GM12878 (cell line): Measurements from ENCODE around the gene TES. TPM values are rescaled to one million over a fixed set of nuclear protein-coding genes. Genes with fewer than 3 reads are reported as not detected.

Experiments used
- ATAC-seq: fragments of 200-7000 bp; cut with Tn5 transposase; 3 replicates; pipeline ENCODE4 v1.9.1; 2020; ENCODE audit warnings: mild to moderate bottlenecking, moderate library complexity
- BruUV-seq: library from RNA; stranded (reverse); fragments of 400-500 nt; replicated peaks from 2 replicates; lab custom pipeline; 2021; lab: Mats Ljungman, UMichigan
- CTCF ChIA-PET: fragments of 300-600 bp; sonication (Branson Sonifier 250); formaldehyde crosslinking; extraction: SDS; loops from one replicate; lab custom pipeline; 2021; ENCODE audit warnings: inconsistent platforms; lab: Yijun Ruan, JAX
- POLR2A ChIA-PET: fragments of 350-600 bp; formaldehyde crosslinking; extraction: SDS; loops from one replicate; lab custom pipeline; 2021; ENCODE audit warnings: inconsistent platforms; lab: Charles Lee
- RAD21 ChIA-PET: fragments of 300-600 bp; sonication (Branson Sonifier 250); formaldehyde crosslinking; loops from one replicate; lab custom pipeline; 2023; ENCODE audit warnings: antibody characterized with exemption; ENCODE audit not compliant: unreplicated experiment; lab: Charles Lee
- SMC1A ChIA-PET: fragments of 300-600 bp; sonication (Branson Sonifier 250); formaldehyde crosslinking; loops from one replicate; lab custom pipeline; 2023; ENCODE audit not compliant: unreplicated experiment, uncharacterized antibody; lab: Charles Lee
- DNase-seq: peaks from one replicate; pipeline ENCODE4 v3.0.0-alpha.2; 2011; ENCODE audit warnings: low read depth, low spot score
- FAIRE-seq: peaks from 3 replicates; lab custom pipeline; 2011; peaks lifted over from hg19 to GRCh38; lab: Jason Lieb, UNC
- H2AFZ ChIP-seq: 2 replicates; pipeline ENCODE4 v1.6.0; 2011; ENCODE audit warnings: low read depth, low read length, control low read depth; ENCODE audit not compliant: control insufficient read depth
- H3K27ac ChIP-seq: 2 replicates; pipeline ENCODE4 v1.5.1; 2011; ENCODE audit warnings: control low read depth; ENCODE audit not compliant: control insufficient read depth, insufficient read depth
- H3K27me3 ChIP-seq, 2 experiments: replicated peaks in 1 of 2; 2 replicates each; pipeline versions ENCODE4 v1.6.0 to v1.6.1; 2011; ENCODE audit warnings: low read length in 1 of 2; ENCODE audit not compliant: control insufficient read depth in 2 of 2, insufficient read depth in 2 of 2
- H3K36me3 ChIP-seq, 2 experiments: 2 replicates each; pipeline ENCODE4 v1.5.1; 2011; ENCODE audit warnings: low read length in 1 of 2; ENCODE audit not compliant: control insufficient read depth in 2 of 2, insufficient read depth in 2 of 2
- H3K4me1 ChIP-seq: 2 replicates; pipeline ENCODE4 v1.6.1; 2011; ENCODE audit warnings: mild to moderate bottlenecking, low read length, moderate library complexity, mixed read lengths; ENCODE audit not compliant: control insufficient read depth, insufficient read depth
- H3K4me2 ChIP-seq: 2 replicates; pipeline ENCODE4 v1.6.0; 2011; ENCODE audit warnings: control low read depth; ENCODE audit not compliant: control insufficient read depth, insufficient read depth
- H3K4me3 ChIP-seq: fragments of 200-600 bp; sonication (generic); 2 replicates; pipeline ENCODE4 v1.5.1; 2016
- H3K79me2 ChIP-seq: 2 replicates; pipeline ENCODE4 v1.6.0; 2011; ENCODE audit warnings: low read length; ENCODE audit not compliant: control insufficient read depth, insufficient read depth
- H3K9ac ChIP-seq: 2 replicates; pipeline ENCODE4 v1.8.0; 2011; ENCODE audit warnings: low read length, control low read depth, mixed read lengths; ENCODE audit not compliant: control insufficient read depth, insufficient read depth
- H3K9me3 ChIP-seq: replicated peaks from 3 replicates; pipeline ENCODE4 v1.5.1; 2011; ENCODE audit warnings: mild to moderate bottlenecking, low read length; ENCODE audit not compliant: control insufficient read depth, insufficient read depth
- H4K20me1 ChIP-seq: 2 replicates; pipeline ENCODE4 v1.6.0; 2011; ENCODE audit not compliant: control insufficient read depth, insufficient read depth
- BMI1 ChIP-seq: fragments of 450-650 bp; IDR thresholded peaks from 2 replicates; pipeline ENCODE4 v1.6.1; 2016; ENCODE audit warnings: mild to moderate bottlenecking, moderate library complexity, borderline replicate concordance
- CEBPB ChIP-seq, 2 experiments: fragments of 150-350 bp in 1 of 2; IDR thresholded peaks; 2 replicates each; pipeline ENCODE4 v1.6.1; 2012 to 2014; ENCODE audit warnings: low read depth in 2 of 2, low read length in 2 of 2, borderline replicate concordance in 1 of 2, inconsistent platforms in 1 of 2
- E4F1 ChIP-seq: fragments of 450-650 bp; IDR thresholded peaks from 2 replicates; pipeline ENCODE4 v1.6.1; 2018; ENCODE audit warnings: borderline replicate concordance, mild to moderate bottlenecking; ENCODE audit not compliant: partially characterized antibody
- ETV6 ChIP-seq, 2 experiments: fragments of 450-650 bp in 1 of 2; IDR thresholded peaks in 1 of 2; conservative IDR thresholded peaks in 1 of 2; 2 replicates each; pipeline ENCODE4 v1.6.1; 2014; ENCODE audit warnings: antibody characterized with exemption in 1 of 2, borderline replicate concordance in 1 of 2, low read depth in 1 of 2, mild to moderate bottlenecking in 1 of 2, moderate library complexity in 1 of 2
- IKZF1 ChIP-seq: fragments of 450-650 bp; conservative IDR thresholded peaks from 2 replicates; pipeline ENCODE4 v1.6.1; 2017; ENCODE audit warnings: antibody characterized with exemption, mild to moderate bottlenecking
- IRF4 ChIP-seq: IDR thresholded peaks from 2 replicates; pipeline ENCODE4 v1.6.1; 2011; ENCODE audit warnings: low read depth, low read length
- KDM1A ChIP-seq: fragments of 200-600 bp; sonication (generic); IDR thresholded peaks from 2 replicates; pipeline ENCODE4 v1.6.1; 2016; ENCODE audit warnings: borderline replicate concordance
- MTA2 ChIP-seq: fragments of 450-650 bp; IDR thresholded peaks from 2 replicates; pipeline ENCODE4 v1.6.1; 2016; ENCODE audit warnings: low read depth, mild to moderate bottlenecking, moderate library complexity
- MXI1 ChIP-seq: fragments of 150-350 bp; IDR thresholded peaks from 2 replicates; pipeline ENCODE4 v1.6.1; 2011; ENCODE audit warnings: low read depth, mild to moderate bottlenecking, inconsistent platforms, low read length, improper control_type of control experiment
- REST ChIP-seq: IDR thresholded peaks from 2 replicates; pipeline ENCODE4 v1.6.1; 2012; ENCODE audit warnings: mild to moderate bottlenecking, low read depth, low read length
- SMARCA5 ChIP-seq: fragments of 450-650 bp; IDR thresholded peaks from 2 replicates; pipeline ENCODE4 v1.6.1; 2017; ENCODE audit warnings: mild to moderate bottlenecking
- SREBF2 ChIP-seq: IDR thresholded peaks from 2 replicates; pipeline ENCODE4 v1.6.1; 2012; ENCODE audit warnings: mild to moderate bottlenecking, low read length
- STAT1 ChIP-seq: fragments of 450-650 bp; conservative IDR thresholded peaks from 2 replicates; pipeline ENCODE4 v1.6.1; 2014; ENCODE audit warnings: antibody characterized with exemption, mild to moderate bottlenecking
- ZNF687 ChIP-seq: fragments of 450-650 bp; IDR thresholded peaks from 2 replicates; pipeline ENCODE4 v1.6.1; 2017; ENCODE audit warnings: mild to moderate bottlenecking, moderate library complexity
- ZZZ3 ChIP-seq: IDR thresholded peaks from 2 replicates; pipeline ENCODE4 v1.6.1; 2011; ENCODE audit warnings: low read depth; ENCODE audit not compliant: control insufficient read depth, insufficient read length
- WGBS: methylation state at CpG from one replicate; pipeline ENCODE4 v1.1.6; 2016; ENCODE audit warnings: low lambda C conversion rate; ENCODE audit not compliant: insufficient replicate concordance, insufficient coverage; ENCODE audit errors: missing lambda C conversion rate; 5-methylcytosine and 5-hydroxymethylcytosine counted together
- in situ Hi-C: fragments of 300-500 bp; cut with MboI; formaldehyde crosslinking; loops from 9 replicates; pipeline ENCODE4 v1.14.3; 2018; ENCODE audit warnings: mixed read lengths
- intact Hi-C: fragments of 100-400 bp; cut with micrococcal nuclease; formaldehyde crosslinking; loops from one replicate; pipeline ENCODE4 v1.14.2; 2022; ENCODE audit not compliant: unreplicated experiment
- polyA plus RNA-seq, 11 experiments: library from polyadenylated mRNA; depleted of rRNA in 4 of 11; unstranded in 6 of 11; stranded (reverse) in 5 of 11; fragments of >200 nt; fragmentation: Nextera tagmentation in 4 of 11; fragmentation: Illumina TruSeq in 1 of 11; extraction: Ambion mirVana in 4 of 11; extraction: Trizol in 1 of 11; gene quantifications; 1 replicate in 1 of 11; 2 replicates in 10 of 11; pipeline versions ENCODE4 v1.2.1 to v1.2.3, GENCODE V29; 2011 to 2016; ENCODE audit warnings: inconsistent platforms in 2 of 11, missing spikeins in 2 of 11, low read depth in 1 of 11
- total RNA-seq, 4 experiments: library from RNA; depleted of rRNA in 3 of 4; stranded (reverse); fragments of >200 nt in 3 of 4; fragmentation: Illumina TruSeq in 1 of 4; extraction: Trizol in 1 of 4; gene quantifications; 2 replicates each; pipeline versions ENCODE4 v1.2.1 to v1.2.3, GENCODE V29; 2013 to 2021

The TES gene
- total and polyA plus RNA-seq, 10 of the 15 experiments (the other 5 are each of a cell fraction or from before 2014, with no cell fraction given): 31.2 to 77.5 (median 59.2) TPM

- BruUV-seq: no TSS peak
- Histone ChIP-seq H3K4me1 (no peaks in the 10 kb centered on the region), H3K9me3 (no peaks in the 10 kb centered on the region), H3K4me2 (no peak overlapping the region), H3K4me3 (no peak overlapping the region), H4K20me1 (no peaks in the 10 kb centered on the region), H3K27ac (no peak overlapping the region), H2AFZ (no peak overlapping the region), H3K79me2 (no peaks in the 10 kb centered on the region), H3K36me3 (peaks cover 4 to 13% of the 10 kb centered on the region in 2 experiments; a peak in 3 of 4 replicates), H3K27me3 (no peaks in the 10 kb centered on the region), H3K9ac (no peak overlapping the region)
- WGBS: 90% methylated on average over 5 of the region's 5 CpGs
- in situ Hi-C loops (no loop called here), intact Hi-C loops (no loop called here)
- DNase-seq (no peak), ATAC-seq (no peak), FAIRE-seq (no peak)
- ChIA-PET CTCF (interaction anchor here (0.7 to 3.8 kb wide), 5 partner anchors 11 to 340 kb away, joined by 3 to 15 read pairs (median 4); no protein-coding TSS in a partner anchor), SMC1A (interaction anchor here (1.0 to 2.0 kb wide), 4 partner anchors 11 to 333 kb away, joined by 3 to 6 read pairs (median 3); no protein-coding TSS in a partner anchor), RAD21 (interaction anchor here (1.8 kb wide), 1 partner anchor 340 kb away, joined by 7 read pairs; no protein-coding TSS in a partner anchor), POLR2A (no interaction called here)
- no peak for TF ChIP-seq ZZZ3
- no peak for TF ChIP-seq IKZF1
- no peak for TF ChIP-seq IRF4
- TF ChIP-seq MXI1: no peak
- no peak for TF ChIP-seq ZNF687
- TF ChIP-seq KDM1A: no peak
- TF ChIP-seq REST: no peak
- TF ChIP-seq SMARCA5: no peak
- no peak for TF ChIP-seq E4F1
- no peak for TF ChIP-seq BMI1
- no peak for TF ChIP-seq STAT1
- TF ChIP-seq MTA2: no peak
- no peak for TF ChIP-seq SREBF2
- no peak for TF ChIP-seq CEBPB (IDR thresholded peaks at IDR 0.05; ENCODE audit: borderline replicate concordance in 1 of 2, low read depth in 2 of 2, low read length in 2 of 2)
- TF ChIP-seq ETV6 (conservative IDR thresholded peaks at IDR 0.05 in 1 of 2, IDR thresholded peaks at IDR 0.05 in 1 of 2; ENCODE audit: borderline replicate concordance in 1 of 2, low read depth in 1 of 2): no peak
These were observed 41.3 kb downstream of the TES start for GRCh38 chr7:116251675-116252074.
